Stomach (tissue), 9 donors: ENCODE data around the gene CFB. TPM values are rescaled to one million over a fixed set of nuclear protein-coding genes. Genes with fewer than 3 reads are reported as not detected.
"Not testable (repeated sequence)": the region's sequence is repeated elsewhere in the genome, so short reads cannot be mapped to it uniquely, and the experiment has no call there.

Experiments
- DNase-seq, 2 donors: peaks; one replicate each; pipeline versions ENCODE4 v3.0.0 to v3.0.0-alpha.2; 2013 to 2019
- H3K27ac ChIP-seq, 5 donors: fragments of 200-600 bp in 4 of 5; sonication (generic) in 4 of 5; one replicate each; pipeline ENCODE4 v1.5.1; 2013 to 2019; ENCODE audit warnings: mild to moderate bottlenecking in 1 of 5, moderate library complexity in 1 of 5
- H3K27me3 ChIP-seq, 3 donors: fragments of 200-600 bp; sonication (generic); one replicate each; pipeline ENCODE4 v1.5.1; 2017 to 2019; ENCODE audit warnings: mixed run types in 1 of 3
- H3K36me3 ChIP-seq, 4 donors: fragments of 200-600 bp; sonication (generic); 1 replicate in 3 of 4; 2 replicates in 1 of 4; pipeline ENCODE4 v1.5.1; 2016 to 2019
- H3K4me1 ChIP-seq, 4 donors: fragments of 200-600 bp; sonication (generic); one replicate each; pipeline ENCODE4 v1.5.1; 2016 to 2019
- H3K4me3 ChIP-seq, 4 donors: fragments of 200-600 bp; sonication (generic) in 3 of 4; one replicate each; pipeline ENCODE4 v1.5.1; 2016 to 2019; ENCODE audit warnings: mild to moderate bottlenecking in 1 of 4
- H3K9me3 ChIP-seq, 4 donors: fragments of 200-600 bp; sonication (generic); one replicate each; pipeline ENCODE4 v1.5.1; 2016 to 2019
- CTCF ChIP-seq, 7 experiments: fragments of 450-650 bp in 4 of 7; fragments of 200-600 bp in 3 of 7; sonication (generic) in 3 of 7; IDR thresholded peaks; one replicate each; pipeline ENCODE4 v1.5.1; 2016 to 2019; ENCODE audit warnings: antibody characterized with exemption in 7 of 7, control low read depth in 2 of 7, mild to moderate bottlenecking in 1 of 7
- EP300 ChIP-seq: sonication (generic); formaldehyde crosslinking; IDR thresholded peaks from one replicate; pipeline ENCODE4 v1.6.1; 2017; ENCODE audit warnings: antibody characterized with exemption
- POLR2A ChIP-seq, 4 donors: fragments of 450-650 bp; IDR thresholded peaks; one replicate each; pipeline ENCODE4 v1.6.1; 2016; ENCODE audit warnings: antibody characterized with exemption in 4 of 4, control low read depth in 2 of 4, mild to moderate bottlenecking in 1 of 4, moderate library complexity in 1 of 4
- POLR2AphosphoS5 ChIP-seq, 3 donors: sonication (generic); formaldehyde crosslinking; IDR thresholded peaks; one replicate each; pipeline ENCODE4 v1.6.1; 2016; ENCODE audit warnings: antibody characterized with exemption in 3 of 3
- WGBS, 5 donors: extraction: QIAGEN DNeasy Blood & Tissue Kit in 3 of 5; methylation state at CpG; one replicate each; pipeline versions ENCODE4 v1.1.5 to v1.1.7; 2013 to 2018; 5-methylcytosine and 5-hydroxymethylcytosine counted together
- intact Hi-C: fragments of 100-400 bp; cut with DNase I; formaldehyde crosslinking; loops from one replicate; pipeline ENCODE4 v1.15.1; 2023; ENCODE audit warnings: low total_unique reads
- polyA plus RNA-seq, 3 donors: library from polyadenylated mRNA; stranded (reverse); fragments of 200-250 nt; gene quantifications; one replicate each; pipeline ENCODE4 v1.2.3, GENCODE V29; 2013
- total RNA-seq, 5 donors: library from RNA; depleted of rRNA; stranded (reverse); fragments of >200 nt; gene quantifications; one replicate each; pipeline versions ENCODE4 v1.1.0 to v1.2.3, GENCODE V29; 2014 to 2016
- donor health status: healthy with polysubstance abuse.
- donor health status: Bipolar disorder and iron deficiency.
- donor health status: healthy.

The CFB gene
- total and polyA plus RNA-seq, 8 donors: 8.4 to 316 (median 175) TPM

DNA sequence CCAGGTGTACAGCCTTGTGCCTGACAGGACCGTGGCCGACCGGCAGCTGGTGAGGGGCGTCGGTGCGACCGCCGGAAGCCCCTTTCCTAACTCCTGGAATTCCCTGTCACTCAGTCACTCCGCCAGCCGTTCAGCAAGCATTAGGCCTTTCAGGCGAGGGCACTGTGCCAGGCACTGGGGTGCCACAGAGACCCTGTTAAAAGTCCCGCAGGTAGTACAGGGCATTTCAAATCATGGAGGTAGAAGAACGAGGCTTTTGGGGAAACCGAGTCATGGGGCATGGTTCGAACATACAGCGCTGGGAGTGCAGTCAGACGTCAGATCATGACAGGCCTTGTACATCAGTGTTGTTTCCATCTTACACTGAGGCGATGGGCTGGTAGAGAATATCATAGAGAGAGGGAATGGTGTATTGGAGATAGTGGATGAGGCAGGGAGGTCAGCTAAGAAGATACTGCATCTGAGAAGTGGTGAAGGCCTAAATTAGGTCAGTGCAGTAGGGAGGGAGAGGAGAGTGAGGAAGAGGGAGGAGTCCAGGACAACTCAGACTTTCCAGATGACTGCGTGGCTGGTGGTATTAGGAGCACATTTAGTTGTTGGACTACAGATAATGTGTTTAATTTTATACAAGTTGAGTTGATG, 26.9 kb downstream of the CFB start:
- H3K27me3 ChIP-seq: no peaks in the 10 kb centered on the region
- H3K36me3 ChIP-seq: peaks cover 22 to 46% (median 34%) of the 10 kb centered on the region in 4 donors
- H3K4me1 ChIP-seq: peaks cover 27 to 46% (median 37%) of the 10 kb centered on the region in 4 donors
- intact Hi-C loops: no loop called here
- 5 to 16% (median 7%) methylated on average over 9 to 19 of the region's 19 CpGs for WGBS, 5 donors
- H3K27ac ChIP-seq: peak overlapping the region; percentile 92 to 99 (median 96)
- TF ChIP-seq POLR2A (IDR thresholded peaks at IDR 0.05): no peak
- no peak for TF ChIP-seq EP300
- no peak for TF ChIP-seq POLR2AphosphoS5 (IDR thresholded peaks at IDR 0.05)
- no peak for TF ChIP-seq CTCF (IDR thresholded peaks at IDR 0.05)
- no peaks in the 10 kb centered on the region for H3K9me3 ChIP-seq
- peak overlapping the region; percentile 62 to 82 (median 70) for H3K4me3 ChIP-seq
- peak in 1 of 2 donors; percentile 43 for DNase-seq

- 94 to 98% (median 97%) methylated on average over 11 to 30 of the region's 30 CpGs for WGBS, 5 donors
- H3K27ac ChIP-seq, H3K27me3 ChIP-seq, H3K4me3 ChIP-seq, intact Hi-C loops, H3K9me3 ChIP-seq, DNase-seq: not testable (repeated sequence)
- Histone ChIP-seq H3K36me3 (peaks cover 0 to 28% (median 22%) of the 10 kb centered on the region in 4 donors), H3K4me1 (peaks cover 15 to 27% (median 18%) of the 10 kb centered on the region in 4 donors)
Measured at GRCh38 chr6:31976065-31976464, 30.2 kb downstream of the CFB start.

DNA sequence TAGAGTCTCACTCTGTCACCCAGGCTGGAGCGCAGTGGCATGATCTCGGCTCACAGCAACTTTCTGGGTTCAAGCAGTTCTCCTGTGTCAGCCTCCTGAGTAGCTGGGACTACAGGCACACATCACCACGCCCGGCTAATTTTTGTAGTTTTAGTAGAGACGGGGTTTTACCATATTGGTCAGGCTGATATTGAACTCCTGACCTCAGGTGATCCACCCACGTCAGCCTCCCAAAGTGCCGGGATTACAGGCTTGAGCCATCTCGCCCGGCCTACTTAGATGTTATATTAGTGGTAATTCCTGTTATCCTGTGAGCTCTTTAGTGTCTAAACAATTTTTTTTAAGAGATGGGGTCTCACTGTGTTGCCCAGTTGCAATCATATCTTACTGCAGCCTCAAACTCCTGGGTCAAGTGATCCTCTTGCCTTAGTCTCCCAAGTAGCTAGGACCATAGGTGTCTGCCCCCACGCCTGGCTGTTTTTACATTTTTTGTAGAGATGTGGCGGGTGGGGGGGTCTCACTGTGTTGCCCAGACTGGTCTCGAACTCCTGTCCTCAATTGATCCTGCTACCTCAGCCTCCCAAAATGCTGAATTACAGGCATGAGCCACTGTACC, 32.0 kb downstream of the CFB start:
- Histone ChIP-seq H3K36me3 (peaks cover 0 to 28% (median 22%) of the 10 kb centered on the region in 4 donors), H3K4me3 (no peak overlapping the region), H3K27me3 (no peaks in the 10 kb centered on the region), H3K9me3 (no peaks in the 10 kb centered on the region), H3K27ac (no peak overlapping the region), H3K4me1 (peaks cover 7 to 16% (median 9%) of the 10 kb centered on the region in 4 donors)
- WGBS, 5 donors: 94 to 97% (median 94%) methylated on average over 12 of the region's 12 CpGs
- intact Hi-C loops: no loop called here
- no peak for TF ChIP-seq POLR2A (IDR thresholded peaks at IDR 0.05)
- TF ChIP-seq POLR2AphosphoS5 (IDR thresholded peaks at IDR 0.05): no peak
- no peak for TF ChIP-seq EP300
- no peak for TF ChIP-seq CTCF (IDR thresholded peaks at IDR 0.05)
- DNase-seq: no peak

DNA sequence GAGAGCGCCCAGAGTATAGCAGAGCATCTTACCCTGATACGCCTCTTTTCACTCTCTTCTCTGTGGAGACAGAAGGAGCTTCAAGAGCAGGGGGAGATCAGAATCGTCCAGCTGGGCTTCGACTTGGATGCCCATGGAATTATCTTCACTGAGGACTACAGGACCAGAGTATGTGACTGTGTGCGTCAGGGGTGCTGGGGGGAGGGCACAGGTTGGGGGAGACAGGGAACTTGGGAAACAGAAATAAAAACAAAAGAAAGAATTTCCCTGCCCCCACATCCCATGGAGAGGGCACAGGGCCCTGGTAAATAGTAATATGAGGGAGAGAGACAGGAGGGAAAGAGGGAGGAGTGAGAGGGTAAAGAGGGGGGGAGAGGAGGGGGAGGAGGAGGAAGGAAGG, 32.9 kb downstream of the CFB start:
- intact Hi-C loops: no loop called here
- Histone ChIP-seq H3K4me1 (peaks cover 0 to 9% (median under 1%) of the 10 kb centered on the region in 4 donors), H3K27ac (no peak overlapping the region), H3K36me3 (peaks cover 0 to 28% (median 22%) of the 10 kb centered on the region in 4 donors), H3K9me3 (no peaks in the 10 kb centered on the region), H3K27me3 (no peaks in the 10 kb centered on the region), H3K4me3 (no peak overlapping the region)
- WGBS, 5 donors: 84 to 98% (median 93%) methylated on average over 5 of the region's 5 CpGs
- DNase-seq: no peak
- TF ChIP-seq CTCF (IDR thresholded peaks at IDR 0.05) (no peak), EP300 (no peak), POLR2AphosphoS5 (IDR thresholded peaks at IDR 0.05) (no peak), POLR2A (IDR thresholded peaks at IDR 0.05) (no peak)
